A673 (cell line): ENCODE data around the gene SPRR1B.

ENCODE experiments used
- EZH2 ChIP-seq: fragments of 200-600 bp; sonication (generic); IDR thresholded peaks from 2 replicates; pipeline ENCODE4 v1.6.1; 2017; ENCODE audit warnings: borderline replicate concordance, low read depth, mild to moderate bottlenecking, mixed read lengths, antibody characterized with exemption, low read length; ENCODE audit not compliant: poor library complexity, severe bottlenecking
- TF ChIP-seq, protein P1 (sequence below): fragments of 300-800, 200-600 bp; sonication (generic); conservative IDR thresholded peaks from 2 replicates; pipeline ENCODE4 v1.5.1; 2017; ENCODE audit warnings: low read depth, mild to moderate bottlenecking, antibody characterized with exemption, low read length, moderate library complexity, mixed read lengths

DNA sequence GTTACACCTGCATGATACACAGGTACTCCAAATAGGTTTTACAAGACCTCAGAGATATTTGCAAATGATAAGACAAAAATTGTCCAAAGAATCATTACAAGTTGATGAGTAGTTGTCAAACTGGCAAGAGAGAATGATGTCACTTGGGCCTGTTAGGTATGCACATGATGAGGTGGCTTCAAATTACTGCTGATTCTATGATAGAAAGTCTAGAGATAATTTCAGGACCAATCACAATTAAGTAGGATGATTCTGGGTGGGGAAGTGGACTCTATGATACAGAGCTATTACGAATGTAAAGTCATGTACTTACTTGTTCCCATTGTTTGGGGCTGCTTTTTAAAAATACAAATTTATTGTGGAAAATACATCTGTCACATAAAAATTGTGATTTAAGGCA lies 5.2 kb upstream of the SPRR1B start:
- TF ChIP-seq EZH2: no peak
- TF ChIP-seq, protein P1, sequence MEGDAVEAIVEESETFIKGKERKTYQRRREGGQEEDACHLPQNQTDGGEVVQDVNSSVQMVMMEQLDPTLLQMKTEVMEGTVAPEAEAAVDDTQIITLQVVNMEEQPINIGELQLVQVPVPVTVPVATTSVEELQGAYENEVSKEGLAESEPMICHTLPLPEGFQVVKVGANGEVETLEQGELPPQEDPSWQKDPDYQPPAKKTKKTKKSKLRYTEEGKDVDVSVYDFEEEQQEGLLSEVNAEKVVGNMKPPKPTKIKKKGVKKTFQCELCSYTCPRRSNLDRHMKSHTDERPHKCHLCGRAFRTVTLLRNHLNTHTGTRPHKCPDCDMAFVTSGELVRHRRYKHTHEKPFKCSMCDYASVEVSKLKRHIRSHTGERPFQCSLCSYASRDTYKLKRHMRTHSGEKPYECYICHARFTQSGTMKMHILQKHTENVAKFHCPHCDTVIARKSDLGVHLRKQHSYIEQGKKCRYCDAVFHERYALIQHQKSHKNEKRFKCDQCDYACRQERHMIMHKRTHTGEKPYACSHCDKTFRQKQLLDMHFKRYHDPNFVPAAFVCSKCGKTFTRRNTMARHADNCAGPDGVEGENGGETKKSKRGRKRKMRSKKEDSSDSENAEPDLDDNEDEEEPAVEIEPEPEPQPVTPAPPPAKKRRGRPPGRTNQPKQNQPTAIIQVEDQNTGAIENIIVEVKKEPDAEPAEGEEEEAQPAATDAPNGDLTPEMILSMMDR: no peak
